OCI-M2 (cell line): ENCODE measurements around the gene RAB20.
"Not testable (repeated sequence)": the region's sequence is repeated elsewhere in the genome, so short reads cannot be mapped to it uniquely, and the experiment has no call there.

Experiments used
- DNase-seq: peaks from one replicate; lab custom pipeline; 2025; ENCODE audit not compliant: unreplicated experiment; lab: John Stamatoyannopoulos, UW

RAB20 gene

GRCh38 chr13:110576070-110576394 is 14.5 kb upstream of the RAB20 start:
- no peak for DNase-seq

- no peak for DNase-seq
These were observed 14.0 kb upstream of the RAB20 start for GRCh38 chr13:110575322-110576069.

- DNase-seq = no peak
These were observed 12.6 kb upstream of the RAB20 start for GRCh38 chr13:110574161-110574560.

GRCh38 chr13:110572778-110573118 is 11.2 kb upstream of the RAB20 start:
- DNase-seq = no peak

GRCh38 chr13:110571896-110572777 is 10.6 kb upstream of the RAB20 start:
- no peak for DNase-seq

GRCh38 chr13:110570886-110571285 is 9.4 kb upstream of the RAB20 start:
- no peak for DNase-seq

- DNase-seq = not testable (repeated sequence)
These were observed 8.4 kb upstream of the RAB20 start for GRCh38 chr13:110569962-110570361.

GRCh38 chr13:110568612-110569011 is 7.1 kb upstream of the RAB20 start:
- DNase-seq = no peak

- no peak for DNase-seq
These were observed 4.6 kb upstream of the RAB20 start for GRCh38 chr13:110566171-110566570.

- no peak for DNase-seq
These were observed 3.8 kb upstream of the RAB20 start for GRCh38 chr13:110565296-110565695.

- no peak for DNase-seq
These were observed 3.0 kb upstream of the RAB20 start for GRCh38 chr13:110564472-110564985.

GRCh38 chr13:110563463-110563774 is 1.9 kb upstream of the RAB20 start:
- no peak for DNase-seq

- DNase-seq = no peak
These were observed 1.4 kb upstream of the RAB20 start for GRCh38 chr13:110562696-110563462.

- DNase-seq = no peak
These were observed 595 bp upstream of the RAB20 start for GRCh38 chr13:110562036-110562597.

- no peak for DNase-seq
These were observed 750 bp downstream of the RAB20 start for GRCh38 chr13:110560601-110561343.

- no peak for DNase-seq
These were observed 1.5 kb downstream of the RAB20 start for GRCh38 chr13:110559986-110560385.

GRCh38 chr13:110559429-110559943 is 2.0 kb downstream of the RAB20 start:
- no peak for DNase-seq

- DNase-seq = no peak
These were observed 3.8 kb downstream of the RAB20 start for GRCh38 chr13:110557610-110558305.

- no peak for DNase-seq
These were observed 4.4 kb downstream of the RAB20 start for GRCh38 chr13:110557082-110557481.

- no peak for DNase-seq
These were observed 5.3 kb downstream of the RAB20 start for GRCh38 chr13:110556224-110556606.
